Endodermal cell (in vitro differentiated cells): ENCODE results near the gene NUDT16L1. TPM values are rescaled to one million over a fixed set of nuclear protein-coding genes. Genes with fewer than 3 reads are reported as not detected.

Source experiments
- DNase-seq: peaks from one replicate; pipeline ENCODE4 v3.0.0-alpha.2; 2017
- H3K27ac ChIP-seq: 2 replicates; pipeline ENCODE4 v1.5.1; 2013; ENCODE audit warnings: mild to moderate bottlenecking, low read depth, low read length, moderate library complexity
- H3K27me3 ChIP-seq: 2 replicates; pipeline ENCODE4 v1.6.1; 2013; ENCODE audit warnings: mild to moderate bottlenecking, low read length, moderate library complexity; ENCODE audit not compliant: insufficient read depth, control insufficient read depth, poor library complexity, severe bottlenecking
- H3K36me3 ChIP-seq: 2 replicates; pipeline ENCODE4 v1.7.0; 2013; ENCODE audit warnings: mild to moderate bottlenecking, low read length, moderate library complexity; ENCODE audit not compliant: control insufficient read depth, insufficient read depth
- H3K4me1 ChIP-seq: one replicate; pipeline ENCODE4 v1.7.0; 2013; ENCODE audit warnings: low read length; ENCODE audit not compliant: control insufficient read depth, insufficient read depth
- H3K4me3 ChIP-seq: 2 replicates; pipeline ENCODE4 v1.5.1; 2013; ENCODE audit warnings: mild to moderate bottlenecking, low read length, moderate library complexity
- H3K9ac ChIP-seq: 2 replicates; pipeline ENCODE4 v1.6.1; 2013; ENCODE audit warnings: mild to moderate bottlenecking, low read length, moderate library complexity; ENCODE audit not compliant: poor library complexity, severe bottlenecking; ENCODE audit errors: extremely low read depth
- H3K9me3 ChIP-seq: 2 replicates; pipeline ENCODE4 v1.6.1; 2013; ENCODE audit warnings: mild to moderate bottlenecking, low read length, moderate library complexity; ENCODE audit not compliant: control insufficient read depth
- H3K27ac Mint-ChIP-seq: 2 replicates; pipeline ENCODE4 v1.8.0; 2020; ENCODE audit warnings: mixed read lengths
- H3K27me3 Mint-ChIP-seq: 2 replicates; pipeline ENCODE4 v1.8.0; 2021; ENCODE audit warnings: mild to moderate bottlenecking, mixed read lengths; ENCODE audit not compliant: insufficient read depth
- H3K36me3 Mint-ChIP-seq: 2 replicates; pipeline ENCODE4 v1.8.0; 2020; ENCODE audit warnings: low read depth, mixed read lengths
- H3K4me1 Mint-ChIP-seq: 2 replicates; pipeline ENCODE4 v1.8.0; 2020; ENCODE audit warnings: mixed read lengths
- H3K4me3 Mint-ChIP-seq: 2 replicates; pipeline ENCODE4 v1.8.0; 2020; ENCODE audit warnings: mild to moderate bottlenecking, moderate library complexity, mixed read lengths
- H3K9me3 Mint-ChIP-seq: 2 replicates; pipeline ENCODE4 v1.8.0; 2020; ENCODE audit warnings: mild to moderate bottlenecking, mixed read lengths
- WGBS, 2 experiments: methylation state at CpG; one replicate each; pipeline versions ENCODE4 v1.1.5 to v1.1.7; 2013; ENCODE audit warnings: missing lambda C conversion rate in 2 of 2, mixed read lengths in 1 of 2; ENCODE audit not compliant: insufficient coverage in 1 of 2, insufficient read length in 1 of 2; 5-methylcytosine and 5-hydroxymethylcytosine counted together
- total RNA-seq, 2 donors: library from RNA; stranded (reverse); fragmentation: NEBNext Ultra II Directional in 1 of 2; extraction: Animal tissue kit (Norgen Biotek cat#: 25700) in 1 of 2; gene quantifications; 2 replicates in 1 of 2; 3 replicates in 1 of 2; pipeline ENCODE4 v1.2.1, GENCODE V29; 2021
- TF ChIP-seq, protein P1 (sequence below): fragments of 200-600 bp; sonication (generic); conservative IDR thresholded peaks from 2 replicates; pipeline ENCODE4 v1.5.0; 2021; ENCODE audit warnings: antibody characterized with exemption, mild to moderate bottlenecking

The NUDT16L1 gene
- total RNA-seq, 2 donors from 2014 or later = 38.6 to 40.7 TPM

DNA sequence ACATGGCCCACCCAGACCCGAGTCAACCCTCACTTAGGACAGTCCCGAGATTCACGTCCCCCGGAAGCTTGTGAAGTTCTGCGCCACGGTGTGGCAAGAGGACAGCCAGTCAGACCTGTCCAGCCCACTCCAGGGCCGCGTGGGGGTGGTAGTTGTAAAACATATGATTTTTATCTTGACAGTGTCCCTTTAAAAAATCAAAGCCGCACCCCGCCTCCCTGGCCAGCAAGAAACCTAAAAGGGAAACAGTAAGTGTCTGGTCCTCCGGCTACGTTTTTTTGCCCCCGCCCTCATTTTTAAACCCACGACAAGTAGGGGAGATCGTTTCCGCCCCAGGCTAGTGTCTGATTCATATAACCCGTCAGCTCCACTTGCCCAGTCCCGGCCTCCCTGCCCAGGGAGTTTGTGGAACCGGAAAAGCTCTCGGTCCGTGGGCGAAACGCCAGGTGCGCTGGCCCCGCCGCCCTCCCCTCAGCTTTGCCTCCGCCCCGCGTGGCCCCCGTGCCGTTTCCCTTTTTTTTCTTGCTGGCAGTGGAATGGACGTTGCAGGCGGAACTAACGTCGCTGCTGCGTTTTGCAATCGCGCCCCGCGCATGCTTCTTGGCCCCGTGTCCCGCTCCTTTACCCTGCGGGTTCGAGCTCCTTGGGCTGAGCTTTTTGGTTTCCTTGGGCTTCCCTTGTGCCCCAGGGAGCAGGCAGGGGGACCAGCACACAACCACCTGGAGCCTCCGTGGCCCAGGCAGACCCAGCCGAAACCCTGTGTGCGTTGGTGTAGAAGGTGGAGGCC is 13.3 kb upstream of the NUDT16L1 start:
- Mint-ChIP-seq H3K9me3 (no peaks in the 10 kb centered on the region), H3K27me3 (no peaks in the 10 kb centered on the region), H3K27ac (peak overlapping the region; percentile 48), H3K4me3 (no peak overlapping the region), H3K36me3 (peaks cover 13% of the 10 kb centered on the region), H3K4me1 (no peaks in the 10 kb centered on the region)
- TF ChIP-seq, protein P1, sequence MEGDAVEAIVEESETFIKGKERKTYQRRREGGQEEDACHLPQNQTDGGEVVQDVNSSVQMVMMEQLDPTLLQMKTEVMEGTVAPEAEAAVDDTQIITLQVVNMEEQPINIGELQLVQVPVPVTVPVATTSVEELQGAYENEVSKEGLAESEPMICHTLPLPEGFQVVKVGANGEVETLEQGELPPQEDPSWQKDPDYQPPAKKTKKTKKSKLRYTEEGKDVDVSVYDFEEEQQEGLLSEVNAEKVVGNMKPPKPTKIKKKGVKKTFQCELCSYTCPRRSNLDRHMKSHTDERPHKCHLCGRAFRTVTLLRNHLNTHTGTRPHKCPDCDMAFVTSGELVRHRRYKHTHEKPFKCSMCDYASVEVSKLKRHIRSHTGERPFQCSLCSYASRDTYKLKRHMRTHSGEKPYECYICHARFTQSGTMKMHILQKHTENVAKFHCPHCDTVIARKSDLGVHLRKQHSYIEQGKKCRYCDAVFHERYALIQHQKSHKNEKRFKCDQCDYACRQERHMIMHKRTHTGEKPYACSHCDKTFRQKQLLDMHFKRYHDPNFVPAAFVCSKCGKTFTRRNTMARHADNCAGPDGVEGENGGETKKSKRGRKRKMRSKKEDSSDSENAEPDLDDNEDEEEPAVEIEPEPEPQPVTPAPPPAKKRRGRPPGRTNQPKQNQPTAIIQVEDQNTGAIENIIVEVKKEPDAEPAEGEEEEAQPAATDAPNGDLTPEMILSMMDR = no peak
- no peak overlapping the region for H3K9ac ChIP-seq
- no peaks in the 10 kb centered on the region for H3K27me3 ChIP-seq
- no peaks in the 10 kb centered on the region for H3K4me1 ChIP-seq
- DNase-seq = peak; percentile 43
- peaks cover 30% of the 10 kb centered on the region for H3K36me3 ChIP-seq
- no peak overlapping the region for H3K4me3 ChIP-seq
- WGBS, 2 experiments = 95 to 97% methylated on average over 39 to 47 of the region's 47 CpGs
- no peaks in the 10 kb centered on the region for H3K9me3 ChIP-seq
- H3K27ac ChIP-seq = no peak overlapping the region

DNA sequence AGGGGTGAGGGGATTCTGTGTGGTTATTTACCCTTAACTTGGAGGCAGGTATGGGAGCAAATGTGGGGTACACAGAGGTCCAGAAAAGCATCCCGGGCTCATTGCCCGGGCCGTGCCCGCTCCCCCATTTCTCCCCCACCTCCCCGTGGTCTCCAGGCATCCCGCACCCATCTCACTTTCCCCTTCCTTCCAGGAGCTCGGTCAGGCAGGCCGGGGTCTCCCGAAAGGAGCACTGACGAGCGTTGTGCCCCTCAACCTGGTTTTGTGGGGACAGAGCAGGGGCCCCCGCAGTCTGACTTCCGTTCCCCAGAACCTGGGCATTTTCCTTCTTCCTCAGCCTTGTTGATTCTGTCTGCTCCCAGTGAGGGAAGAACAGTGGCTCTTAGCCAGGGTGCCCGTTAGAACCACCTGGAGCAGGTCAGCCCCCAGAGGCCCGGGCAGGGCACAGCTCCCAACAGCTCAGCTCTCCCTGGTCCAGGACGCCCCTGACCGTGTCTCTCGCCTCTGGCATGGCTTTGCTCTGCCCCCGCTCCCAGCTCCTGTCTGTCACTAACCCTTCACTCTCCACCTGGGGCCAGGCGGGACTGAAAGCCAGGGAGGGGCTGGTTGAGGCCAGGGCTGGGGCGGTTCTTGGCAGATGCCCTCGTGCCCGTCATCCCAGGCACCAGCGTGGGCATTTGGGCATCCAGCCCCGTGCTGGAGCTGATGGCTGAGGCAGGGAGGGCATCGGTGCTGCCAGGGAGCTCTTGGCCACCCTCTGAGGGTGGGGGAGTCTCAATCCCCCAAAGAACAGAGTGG is 12.5 kb upstream of the NUDT16L1 start:
- no peaks in the 10 kb centered on the region for H3K9me3 ChIP-seq
- peaks cover 31% of the 10 kb centered on the region for H3K36me3 ChIP-seq
- Mint-ChIP-seq H3K9me3 (no peaks in the 10 kb centered on the region), H3K27ac (no peak overlapping the region), H3K4me3 (no peak overlapping the region), H3K36me3 (peaks cover 15% of the 10 kb centered on the region), H3K27me3 (no peaks in the 10 kb centered on the region), H3K4me1 (no peaks in the 10 kb centered on the region)
- H3K9ac ChIP-seq = no peak overlapping the region
- WGBS, 2 experiments = 88 to 96% methylated on average over 11 to 26 of the region's 26 CpGs
- no peaks in the 10 kb centered on the region for H3K27me3 ChIP-seq
- DNase-seq = peak; percentile 42
- no peak overlapping the region for H3K27ac ChIP-seq
- H3K4me1 ChIP-seq = no peaks in the 10 kb centered on the region
- TF ChIP-seq, protein P1 = no peak
- H3K4me3 ChIP-seq = no peak overlapping the region

DNA sequence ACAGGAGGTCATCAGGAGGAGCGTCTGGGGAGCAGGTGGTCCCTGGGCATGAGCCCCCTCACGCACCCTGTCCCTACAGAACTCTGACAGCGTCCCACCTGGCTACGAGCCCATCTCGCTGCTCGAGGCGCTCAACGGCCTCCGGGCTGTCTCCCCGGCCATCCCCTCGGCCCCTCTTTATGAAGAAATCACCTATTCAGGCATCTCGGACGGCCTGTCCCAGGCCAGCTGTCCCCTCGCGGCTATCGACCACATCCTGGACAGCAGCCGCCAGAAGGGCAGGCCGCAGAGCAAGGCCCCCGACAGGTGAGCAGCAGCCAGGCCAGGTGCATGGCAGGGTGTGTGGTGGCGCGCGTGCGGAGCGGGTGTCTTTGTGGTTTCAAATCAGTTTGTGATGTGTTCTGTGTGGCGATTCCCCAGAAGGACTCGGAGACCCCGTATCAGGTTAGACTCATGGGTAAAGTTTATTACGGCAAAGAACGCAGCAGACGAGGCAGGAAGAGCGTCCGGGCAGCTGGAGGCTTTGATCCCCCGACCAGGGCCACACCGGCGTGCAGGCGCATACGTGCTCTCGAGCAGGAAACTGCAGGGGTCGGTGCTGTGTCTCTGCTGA is 11.8 kb upstream of the NUDT16L1 start:
- H3K9me3 Mint-ChIP-seq = no peaks in the 10 kb centered on the region
- Histone ChIP-seq H3K36me3 (peaks cover 28% of the 10 kb centered on the region), H3K27ac (no peak overlapping the region), H3K9me3 (no peaks in the 10 kb centered on the region), H3K27me3 (no peaks in the 10 kb centered on the region), H3K4me1 (no peaks in the 10 kb centered on the region), H3K9ac (no peak overlapping the region), H3K4me3 (no peak overlapping the region)
- peak overlapping the region; percentile 55 for H3K27ac Mint-ChIP-seq
- no peak overlapping the region for H3K4me3 Mint-ChIP-seq
- 96% methylated on average over 29 to 39 of the region's 39 CpGs for WGBS, 2 experiments
- no peaks in the 10 kb centered on the region for H3K27me3 Mint-ChIP-seq
- peak; percentile 38 for DNase-seq
- H3K4me1 Mint-ChIP-seq = no peaks in the 10 kb centered on the region
- H3K36me3 Mint-ChIP-seq = peaks cover 14% of the 10 kb centered on the region
- TF ChIP-seq, protein P1 = no peak
